Testis (tissue), 5 donors: ENCODE data around the gene AP1S3. TPM values are rescaled to one million over a fixed set of nuclear protein-coding genes. Genes with fewer than 3 reads are reported as not detected.
A peak's percentile ranks its signal among the peaks of the same experiment; 100 is the strongest.

Experiments
- DNase-seq: peaks from one replicate; pipeline ENCODE4 v3.0.0-alpha.2; 2019
- H3K27ac ChIP-seq, 2 donors: fragments of 200-600 bp; sonication (generic); one replicate each; pipeline ENCODE4 v1.5.1; 2019
- H3K27me3 ChIP-seq: fragments of 200-600 bp; sonication (generic); one replicate; pipeline ENCODE4 v1.5.1; 2019
- H3K36me3 ChIP-seq: fragments of 200-600 bp; sonication (generic); one replicate; pipeline ENCODE4 v1.5.1; 2017; ENCODE audit warnings: low read depth; ENCODE audit errors: missing control alignments
- H3K4me1 ChIP-seq: fragments of 200-600 bp; sonication (generic); one replicate; pipeline ENCODE4 v1.5.1; 2019
- H3K4me3 ChIP-seq, 2 donors: fragments of 200-600 bp; sonication (generic); one replicate each; pipeline ENCODE4 v1.5.1; 2017 to 2019
- H3K9me3 ChIP-seq: fragments of 200-600 bp; sonication (generic); one replicate; pipeline ENCODE4 v1.5.1; 2017
- POLR2A ChIP-seq: fragments of 450-650 bp; IDR thresholded peaks from one replicate; pipeline ENCODE4 v1.6.1; 2017; ENCODE audit warnings: antibody characterized with exemption, mild to moderate bottlenecking, moderate library complexity
- WGBS, 2 donors: methylation state at CpG; one replicate each; pipeline ENCODE4 v1.1.5; 2018; 5-methylcytosine and 5-hydroxymethylcytosine counted together
- intact Hi-C: fragments of 100-400 bp; cut with DNase I; formaldehyde crosslinking; loops from one replicate; pipeline ENCODE4 v1.15.1; 2023; ENCODE audit warnings: low total_unique reads
- long read RNA-seq, 2 donors: transcript quantifications; one replicate each; lab custom pipeline, GENCODE V29; 2026
- polyA plus RNA-seq: library from polyadenylated mRNA; stranded (reverse); fragments of 350-450 nt; fragmentation: Illumina TruSeq; extraction: RNeasy Lipid Tissue Mini Kit (QIAGEN cat#74804); gene quantifications from one replicate; pipeline ENCODE4 v1.2.3, GENCODE V29; 2014; ENCODE audit warnings: low read depth, low replicate concordance; ENCODE audit not compliant: insufficient read depth
- total RNA-seq, 2 donors: library from RNA; depleted of rRNA; stranded (reverse); fragments of >200 nt; gene quantifications; one replicate each; pipeline ENCODE4 v1.2.3, GENCODE V29; 2016
- TF ChIP-seq, protein P1 (sequence below), 3 experiments: fragments of 450-650 bp in 2 of 3; fragments of 200-600 bp in 1 of 3; sonication (generic) in 1 of 3; IDR thresholded peaks; one replicate each; pipeline ENCODE4 v1.5.1; 2016 to 2019; ENCODE audit warnings: antibody characterized with exemption in 3 of 3, mild to moderate bottlenecking in 2 of 3, moderate library complexity in 1 of 3

AP1S3 gene
- total RNA-seq = 1 to 10 TPM; 1.6 to 3.2 TPM
- 2.6 TPM for polyA plus RNA-seq
- long read RNA-seq, donor 1 = 0 reads
- long read RNA-seq, donor 2, partial matches to known transcripts = 0 of 1 reads
- long read RNA-seq, donor 2, other reads (novel, unspliced or antisense) = 0 of 1 reads

DNA sequence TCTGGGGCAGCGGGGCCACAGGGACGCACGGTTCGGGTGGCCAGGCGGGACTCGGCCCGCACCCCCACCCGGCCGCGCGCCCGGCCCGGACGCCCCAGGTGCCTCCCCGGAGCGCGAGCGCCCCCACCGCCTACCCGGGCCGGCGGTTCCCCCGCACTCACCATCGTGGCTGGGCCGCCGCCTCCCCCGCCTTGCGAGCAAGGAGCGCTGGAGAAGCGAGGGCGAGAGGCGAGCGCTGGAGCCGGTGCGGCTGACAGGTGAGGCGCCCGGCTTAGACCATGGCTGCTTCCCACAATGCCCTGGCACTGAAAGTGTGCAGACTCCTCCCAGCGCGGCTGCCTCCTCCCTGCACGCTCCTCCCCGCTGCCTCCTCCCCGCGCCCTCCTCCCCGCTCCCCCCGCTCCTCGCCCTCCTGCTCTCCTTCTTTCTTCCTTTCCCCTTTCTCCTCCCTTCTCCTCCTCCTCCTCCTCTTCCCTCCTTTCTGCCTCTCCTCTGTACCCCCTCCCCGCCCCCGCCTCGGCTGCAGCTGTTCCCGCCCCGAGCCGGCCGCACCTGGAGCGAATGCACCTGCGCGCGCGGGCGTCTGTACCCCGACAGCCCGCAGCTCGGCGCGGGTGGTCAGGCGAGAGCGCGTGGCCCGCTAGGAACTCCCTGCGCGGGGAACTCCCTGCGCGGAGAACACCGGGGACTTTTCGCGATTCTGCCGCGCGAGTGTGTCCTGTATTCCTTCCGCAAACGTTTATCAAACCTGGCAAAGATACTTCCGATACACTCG, at the start of gene AP1S3:
Gene AP1S3, minus strand, starts transcription at position 296 of the 775 bp plus-strand sequence. Its CDS starts 132 bp downstream, at position 164.
- Histone ChIP-seq H3K27ac (peak within 1 kb of the TSS in 1 of 2 donors; percentile 39), H3K27me3 (no peaks in the 10 kb centered on the region), H3K36me3 (no peaks in the 10 kb centered on the region), H3K4me1 (peaks cover 4% of the 10 kb centered on the region), H3K4me3 (peak within 1 kb of the TSS; percentile 56 to 71), H3K9me3 (no peaks in the 10 kb centered on the region)
- WGBS, 2 donors = 0% methylated on average over 60 to 61 of the region's 82 CpGs
- no peak for TF ChIP-seq POLR2A
- TF ChIP-seq, protein P1, sequence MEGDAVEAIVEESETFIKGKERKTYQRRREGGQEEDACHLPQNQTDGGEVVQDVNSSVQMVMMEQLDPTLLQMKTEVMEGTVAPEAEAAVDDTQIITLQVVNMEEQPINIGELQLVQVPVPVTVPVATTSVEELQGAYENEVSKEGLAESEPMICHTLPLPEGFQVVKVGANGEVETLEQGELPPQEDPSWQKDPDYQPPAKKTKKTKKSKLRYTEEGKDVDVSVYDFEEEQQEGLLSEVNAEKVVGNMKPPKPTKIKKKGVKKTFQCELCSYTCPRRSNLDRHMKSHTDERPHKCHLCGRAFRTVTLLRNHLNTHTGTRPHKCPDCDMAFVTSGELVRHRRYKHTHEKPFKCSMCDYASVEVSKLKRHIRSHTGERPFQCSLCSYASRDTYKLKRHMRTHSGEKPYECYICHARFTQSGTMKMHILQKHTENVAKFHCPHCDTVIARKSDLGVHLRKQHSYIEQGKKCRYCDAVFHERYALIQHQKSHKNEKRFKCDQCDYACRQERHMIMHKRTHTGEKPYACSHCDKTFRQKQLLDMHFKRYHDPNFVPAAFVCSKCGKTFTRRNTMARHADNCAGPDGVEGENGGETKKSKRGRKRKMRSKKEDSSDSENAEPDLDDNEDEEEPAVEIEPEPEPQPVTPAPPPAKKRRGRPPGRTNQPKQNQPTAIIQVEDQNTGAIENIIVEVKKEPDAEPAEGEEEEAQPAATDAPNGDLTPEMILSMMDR (IDR thresholded peaks at IDR 0.05) = no peak
- DNase-seq = peak; percentile 75
- intact Hi-C loops = no loop called here

- Histone ChIP-seq H3K4me1 (no peaks in the 10 kb centered on the region), H3K36me3 (no peaks in the 10 kb centered on the region), H3K27ac (no peak overlapping the region), H3K9me3 (no peaks in the 10 kb centered on the region), H3K27me3 (no peaks in the 10 kb centered on the region), H3K4me3 (no peak overlapping the region)
- DNase-seq = no peak
- TF ChIP-seq, protein P1 (IDR thresholded peaks at IDR 0.05) = no peak
- no peak for TF ChIP-seq POLR2A
- intact Hi-C loops = no loop called here
- WGBS, 2 donors = 85 to 87% methylated on average over 5 of the region's 5 CpGs
These were observed 49.7 kb upstream of the AP1S3 start for GRCh38 chr2:223887127-223887526.

DNA sequence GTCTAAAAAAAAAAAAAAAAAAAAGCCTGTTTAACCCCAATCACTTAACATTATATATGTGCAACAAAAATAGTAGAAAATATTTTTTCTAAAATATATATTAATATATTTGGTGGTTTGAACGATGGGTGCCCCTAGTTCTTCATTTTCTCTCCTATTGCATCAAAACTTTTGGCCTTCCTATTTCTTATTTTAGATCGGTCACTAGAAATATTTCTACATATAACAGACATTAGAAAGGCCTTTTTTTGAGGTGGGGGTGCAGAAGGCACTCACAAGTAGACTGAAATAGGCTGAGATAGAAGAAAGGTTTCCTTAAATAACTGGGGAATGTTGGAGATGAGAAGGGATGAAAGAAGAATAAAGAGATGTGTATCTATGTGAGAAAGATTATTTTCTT, 49.3 kb upstream of the AP1S3 start:
- H3K4me3 ChIP-seq = no peak overlapping the region
- DNase-seq = no peak
- intact Hi-C loops = no loop called here
- H3K36me3 ChIP-seq = no peaks in the 10 kb centered on the region
- TF ChIP-seq POLR2A = no peak
- TF ChIP-seq, protein P1 (IDR thresholded peaks at IDR 0.05) = no peak
- no peaks in the 10 kb centered on the region for H3K4me1 ChIP-seq
- H3K27ac ChIP-seq = no peak overlapping the region
- WGBS, 2 donors = 0% methylated on average over 2 of the region's 2 CpGs
- no peaks in the 10 kb centered on the region for H3K27me3 ChIP-seq
- no peaks in the 10 kb centered on the region for H3K9me3 ChIP-seq

DNA sequence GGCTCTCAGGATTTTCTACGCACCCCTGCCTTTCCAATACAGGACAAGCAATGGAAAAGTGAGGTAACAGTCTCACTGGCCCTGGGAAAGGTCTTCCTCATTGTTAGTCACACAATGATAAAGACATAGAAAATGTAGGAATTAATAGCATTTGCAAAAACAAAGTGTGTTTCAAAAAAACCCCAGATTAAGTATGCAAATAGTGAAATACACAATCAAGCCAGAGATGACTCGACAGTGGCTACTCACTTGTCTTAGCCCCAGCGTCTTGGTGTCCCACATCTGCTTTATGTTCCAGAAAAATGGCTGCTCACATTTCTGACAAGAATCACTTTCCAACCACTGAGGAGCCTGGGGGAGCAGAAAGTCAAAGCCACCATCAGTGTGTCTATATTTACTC, 47.0 kb upstream of the AP1S3 start:
- Histone ChIP-seq H3K4me1 (no peaks in the 10 kb centered on the region), H3K27ac (no peak overlapping the region), H3K4me3 (no peak overlapping the region), H3K36me3 (no peaks in the 10 kb centered on the region), H3K27me3 (no peaks in the 10 kb centered on the region), H3K9me3 (no peaks in the 10 kb centered on the region)
- intact Hi-C loops = no loop called here
- no peak for DNase-seq
- TF ChIP-seq POLR2A = no peak
- TF ChIP-seq, protein P1 (IDR thresholded peaks at IDR 0.05) = no peak
- WGBS, 2 donors = 87 to 95% methylated on average over 3 of the region's 3 CpGs

DNA sequence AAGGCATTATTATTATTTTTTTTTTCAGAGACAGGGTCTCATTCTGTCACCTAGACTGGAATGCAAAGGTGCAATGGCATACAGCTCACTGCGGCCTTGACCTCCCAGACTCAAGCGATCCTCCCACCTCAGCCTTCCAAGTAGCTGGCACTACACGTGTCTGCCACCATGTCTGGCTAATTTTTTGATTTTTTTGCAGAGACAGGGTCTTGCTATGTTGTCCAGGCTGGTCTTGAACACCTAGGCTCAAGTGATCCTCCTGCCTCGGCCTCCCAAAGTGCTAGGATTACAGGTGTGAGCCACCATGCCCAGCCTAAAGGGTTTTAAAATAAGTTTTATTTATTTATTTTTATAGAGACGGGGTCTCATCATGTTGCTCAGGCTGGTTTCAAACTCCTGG, 45.3 kb upstream of the AP1S3 start:
- 84 to 86% methylated on average over 5 of the region's 5 CpGs for WGBS, 2 donors
- no peak overlapping the region for H3K27ac ChIP-seq
- H3K9me3 ChIP-seq = no peaks in the 10 kb centered on the region
- H3K4me1 ChIP-seq = no peaks in the 10 kb centered on the region
- TF ChIP-seq, protein P1 (IDR thresholded peaks at IDR 0.05) = no peak
- TF ChIP-seq POLR2A = no peak
- intact Hi-C loops = no loop called here
- DNase-seq = no peak
- no peaks in the 10 kb centered on the region for H3K27me3 ChIP-seq
- H3K4me3 ChIP-seq = no peak overlapping the region
- H3K36me3 ChIP-seq = no peaks in the 10 kb centered on the region
